Measurements from ENCODE around the gene MS4A4E. TPM values are rescaled to one million over a fixed set of nuclear protein-coding genes. Genes with fewer than 3 reads are reported as not detected.

MS4A4E gene
- total and polyA plus RNA-seq, 2 of the 13 experiments (the other 11 are each of a cell fraction or from before 2014, with no cell fraction given): not detected

DNA sequence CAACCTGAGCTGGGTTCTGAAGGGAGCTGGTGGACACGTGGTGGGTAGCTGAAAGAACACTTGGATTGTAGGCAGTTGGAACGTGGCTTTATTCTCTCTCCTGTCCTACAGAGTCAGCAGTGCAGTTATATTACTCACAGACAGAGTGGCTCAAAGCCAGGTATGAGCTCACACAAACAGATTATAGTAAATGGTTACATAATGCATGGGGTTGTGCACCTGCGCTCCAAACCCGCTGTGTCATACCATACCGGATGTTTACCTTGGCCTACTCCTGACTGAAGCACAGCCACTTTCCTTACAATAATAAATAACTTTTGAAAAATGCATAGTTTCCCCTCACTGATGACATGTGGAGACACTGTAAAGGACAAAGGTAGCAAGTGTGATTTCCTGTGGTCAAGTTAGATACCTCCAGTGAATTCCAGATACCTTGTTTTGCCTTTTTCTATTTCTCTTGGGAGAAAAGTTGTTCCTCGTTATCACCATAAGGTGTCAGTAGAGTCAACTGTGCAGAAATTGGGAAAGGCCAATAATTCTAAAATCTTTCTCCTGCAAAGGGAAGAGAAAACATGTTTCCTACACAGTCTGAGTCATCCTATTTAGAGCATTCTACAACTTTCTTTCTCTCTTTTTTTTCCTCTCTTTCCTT, 73.5 kb downstream of the MS4A4E start (continued):
- TF ChIP-seq, protein P1, sequence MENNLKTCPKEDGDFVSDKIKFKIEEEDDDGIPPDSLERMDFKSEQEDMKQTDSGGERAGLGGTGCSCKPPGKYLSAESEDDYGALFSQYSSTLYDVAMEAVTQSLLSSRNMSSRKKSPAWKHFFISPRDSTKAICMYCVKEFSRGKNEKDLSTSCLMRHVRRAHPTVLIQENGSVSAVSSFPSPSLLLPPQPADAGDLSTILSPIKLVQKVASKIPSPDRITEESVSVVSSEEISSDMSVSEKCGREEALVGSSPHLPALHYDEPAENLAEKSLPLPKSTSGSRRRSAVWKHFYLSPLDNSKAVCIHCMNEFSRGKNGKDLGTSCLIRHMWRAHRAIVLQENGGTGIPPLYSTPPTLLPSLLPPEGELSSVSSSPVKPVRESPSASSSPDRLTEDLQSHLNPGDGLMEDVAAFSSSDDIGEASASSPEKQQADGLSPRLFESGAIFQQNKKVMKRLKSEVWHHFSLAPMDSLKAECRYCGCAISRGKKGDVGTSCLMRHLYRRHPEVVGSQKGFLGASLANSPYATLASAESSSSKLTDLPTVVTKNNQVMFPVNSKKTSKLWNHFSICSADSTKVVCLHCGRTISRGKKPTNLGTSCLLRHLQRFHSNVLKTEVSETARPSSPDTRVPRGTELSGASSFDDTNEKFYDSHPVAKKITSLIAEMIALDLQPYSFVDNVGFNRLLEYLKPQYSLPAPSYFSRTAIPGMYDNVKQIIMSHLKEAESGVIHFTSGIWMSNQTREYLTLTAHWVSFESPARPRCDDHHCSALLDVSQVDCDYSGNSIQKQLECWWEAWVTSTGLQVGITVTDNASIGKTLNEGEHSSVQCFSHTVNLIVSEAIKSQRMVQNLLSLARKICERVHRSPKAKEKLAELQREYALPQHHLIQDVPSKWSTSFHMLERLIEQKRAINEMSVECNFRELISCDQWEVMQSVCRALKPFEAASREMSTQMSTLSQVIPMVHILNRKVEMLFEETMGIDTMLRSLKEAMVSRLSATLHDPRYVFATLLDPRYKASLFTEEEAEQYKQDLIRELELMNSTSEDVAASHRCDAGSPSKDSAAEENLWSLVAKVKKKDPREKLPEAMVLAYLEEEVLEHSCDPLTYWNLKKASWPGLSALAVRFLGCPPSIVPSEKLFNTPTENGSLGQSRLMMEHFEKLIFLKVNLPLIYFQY (CRISPR knock-in tag; IDR thresholded peaks at IDR 0.05; ENCODE audit: borderline replicate concordance): no peak
- TF ChIP-seq SMC3 (IDR thresholded peaks at IDR 0.05; ENCODE audit: low read length) (peak; percentile 5; the same call in 1 of the 2 replicates), FOXA3 (CRISPR knock-in tag; IDR thresholded peaks at IDR 0.05) (0 out of 2 replicates have a peak, but pooled peaks have one; percentile 22), NRL (CRISPR knock-in tag; IDR thresholded peaks at IDR 0.05; ENCODE audit: borderline replicate concordance) (no peak), NAIF1 (CRISPR knock-in tag; IDR thresholded peaks at IDR 0.05; ENCODE audit: borderline replicate concordance) (no peak), SMARCC2 (IDR thresholded peaks at IDR 0.05) (no peak), POLR2G (IDR thresholded peaks at IDR 0.05; ENCODE audit: low read depth, low read length) (no peak), KDM5B (CRISPR knock-in tag; IDR thresholded peaks at IDR 0.05; ENCODE audit: borderline replicate concordance) (no peak), ZSCAN25 (CRISPR knock-in tag; IDR thresholded peaks at IDR 0.05) (no peak)
- TF ChIP-seq, protein P2, sequence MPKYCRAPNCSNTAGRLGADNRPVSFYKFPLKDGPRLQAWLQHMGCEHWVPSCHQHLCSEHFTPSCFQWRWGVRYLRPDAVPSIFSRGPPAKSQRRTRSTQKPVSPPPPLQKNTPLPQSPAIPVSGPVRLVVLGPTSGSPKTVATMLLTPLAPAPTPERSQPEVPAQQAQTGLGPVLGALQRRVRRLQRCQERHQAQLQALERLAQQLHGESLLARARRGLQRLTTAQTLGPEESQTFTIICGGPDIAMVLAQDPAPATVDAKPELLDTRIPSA (CRISPR knock-in tag; IDR thresholded peaks at IDR 0.05; ENCODE audit: borderline replicate concordance): no peak
- TF ChIP-seq, protein P3, sequence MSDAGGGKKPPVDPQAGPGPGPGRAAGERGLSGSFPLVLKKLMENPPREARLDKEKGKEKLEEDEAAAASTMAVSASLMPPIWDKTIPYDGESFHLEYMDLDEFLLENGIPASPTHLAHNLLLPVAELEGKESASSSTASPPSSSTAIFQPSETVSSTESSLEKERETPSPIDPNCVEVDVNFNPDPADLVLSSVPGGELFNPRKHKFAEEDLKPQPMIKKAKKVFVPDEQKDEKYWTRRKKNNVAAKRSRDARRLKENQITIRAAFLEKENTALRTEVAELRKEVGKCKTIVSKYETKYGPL (CRISPR knock-in tag; IDR thresholded peaks at IDR 0.05): no peak

All from HepG2 (cell line).